ENCODE measurements around the gene TRIM17.

The TRIM17 gene

GRCh38 chr1:228378090-228378872 is 38.4 kb downstream of the TRIM17 start:
- DNase-seq: peak; percentile 53 to 61

DNA sequence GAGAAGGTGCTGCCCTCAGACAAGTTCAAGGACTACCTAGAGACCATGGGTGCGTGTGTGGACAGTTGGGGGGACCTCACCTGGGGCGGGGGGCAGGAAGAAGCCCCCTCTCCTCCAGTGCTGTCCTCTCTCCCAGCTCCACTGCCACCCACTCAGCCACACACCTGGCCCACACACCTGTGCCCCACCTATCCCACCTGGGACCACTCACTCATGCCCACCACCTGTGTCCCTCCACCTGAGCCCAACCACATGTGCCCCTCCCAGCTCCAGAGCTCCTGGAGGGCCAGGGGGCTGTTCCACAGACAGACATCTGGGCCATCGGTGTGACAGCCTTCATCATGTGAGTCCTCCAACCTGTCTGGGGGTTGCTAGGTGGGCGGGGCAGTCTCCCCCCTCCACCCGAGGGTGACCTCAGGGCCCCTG is 39.0 kb downstream of the TRIM17 start:
- DNase-seq: no peak

- DNase-seq: no peak
Measured at GRCh38 chr1:228376651-228377631, 39.7 kb downstream of the TRIM17 start.

DNA sequence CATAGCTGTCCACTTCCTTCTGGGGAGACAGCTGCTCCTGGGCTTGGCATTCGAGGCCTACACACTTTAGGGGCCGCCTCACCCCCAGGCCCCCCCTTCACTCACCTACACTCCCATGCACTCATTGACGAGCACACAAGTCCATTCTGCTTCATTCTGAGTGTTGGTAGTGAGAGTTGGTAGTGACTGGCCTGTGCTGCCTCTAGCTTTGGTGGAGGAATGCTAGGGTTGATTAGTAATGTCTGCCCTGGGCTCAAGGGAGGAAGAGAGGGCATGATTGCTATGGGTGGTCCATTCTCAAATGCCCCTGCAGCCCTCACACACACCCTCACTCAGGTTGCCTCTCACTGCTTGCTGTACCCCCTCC is 40.4 kb downstream of the TRIM17 start:
- no peak for DNase-seq

GRCh38 chr1:228375578-228376261 is 40.9 kb downstream of the TRIM17 start:
- no peak for DNase-seq

GRCh38 chr1:228374711-228375577 is 41.7 kb downstream of the TRIM17 start:
- no peak for DNase-seq

GRCh38 chr1:228373681-228374571 is 42.7 kb downstream of the TRIM17 start:
- no peak for DNase-seq

GRCh38 chr1:228373004-228373680 is 43.5 kb downstream of the TRIM17 start:
- DNase-seq: no peak

- DNase-seq: no peak
Measured at GRCh38 chr1:228372183-228373003, 44.3 kb downstream of the TRIM17 start.

DNA sequence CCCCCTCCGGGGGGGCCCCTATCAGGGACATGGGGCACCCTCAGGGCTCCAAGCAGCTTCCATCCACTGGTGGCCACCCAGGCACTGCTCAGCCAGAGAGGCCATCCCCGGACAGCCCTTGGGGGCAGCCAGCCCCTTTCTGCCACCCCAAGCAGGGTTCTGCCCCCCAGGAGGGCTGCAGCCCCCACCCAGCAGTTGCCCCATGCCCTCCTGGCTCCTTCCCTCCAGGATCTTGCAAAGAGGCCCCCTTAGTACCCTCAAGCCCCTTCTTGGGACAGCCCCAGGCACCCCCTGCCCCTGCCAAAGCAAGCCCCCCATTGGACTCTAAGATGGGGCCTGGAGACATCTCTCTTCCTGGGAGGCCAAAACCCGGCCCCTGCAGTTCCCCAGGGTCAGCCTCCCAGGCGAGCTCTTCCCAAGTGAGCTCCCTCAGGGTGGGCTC is 44.9 kb downstream of the TRIM17 start:
- DNase-seq: no peak

GRCh38 chr1:228370941-228371740 is 45.5 kb downstream of the TRIM17 start:
- DNase-seq: no peak

DNA sequence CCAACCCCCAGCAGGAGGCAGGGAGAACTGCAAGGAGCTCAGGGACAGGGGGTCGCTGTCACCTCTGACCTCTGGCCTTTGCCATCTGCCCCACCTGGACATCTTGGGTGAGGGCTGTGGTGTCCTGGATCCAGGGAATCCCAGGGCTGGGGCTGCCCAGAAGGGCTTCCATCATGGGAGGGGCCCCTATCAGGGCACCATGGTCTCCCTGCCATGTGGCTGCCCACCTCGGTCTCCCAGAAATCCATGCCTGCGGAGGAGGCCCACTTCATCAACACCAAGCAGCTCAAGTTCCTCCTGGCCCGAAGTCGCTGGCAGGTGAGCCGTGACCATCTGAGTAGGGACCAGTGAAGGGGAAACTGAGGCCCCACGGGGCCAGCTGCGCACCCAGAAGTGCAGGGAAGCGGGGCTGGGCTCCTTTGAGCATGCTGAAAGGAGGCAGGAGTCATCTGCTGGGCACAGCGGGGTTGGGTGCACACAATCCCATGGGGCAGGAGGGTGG is 46.2 kb downstream of the TRIM17 start:
- DNase-seq: no peak

GRCh38 chr1:228369608-228370438 is 46.8 kb downstream of the TRIM17 start:
- DNase-seq: no peak

DNA sequence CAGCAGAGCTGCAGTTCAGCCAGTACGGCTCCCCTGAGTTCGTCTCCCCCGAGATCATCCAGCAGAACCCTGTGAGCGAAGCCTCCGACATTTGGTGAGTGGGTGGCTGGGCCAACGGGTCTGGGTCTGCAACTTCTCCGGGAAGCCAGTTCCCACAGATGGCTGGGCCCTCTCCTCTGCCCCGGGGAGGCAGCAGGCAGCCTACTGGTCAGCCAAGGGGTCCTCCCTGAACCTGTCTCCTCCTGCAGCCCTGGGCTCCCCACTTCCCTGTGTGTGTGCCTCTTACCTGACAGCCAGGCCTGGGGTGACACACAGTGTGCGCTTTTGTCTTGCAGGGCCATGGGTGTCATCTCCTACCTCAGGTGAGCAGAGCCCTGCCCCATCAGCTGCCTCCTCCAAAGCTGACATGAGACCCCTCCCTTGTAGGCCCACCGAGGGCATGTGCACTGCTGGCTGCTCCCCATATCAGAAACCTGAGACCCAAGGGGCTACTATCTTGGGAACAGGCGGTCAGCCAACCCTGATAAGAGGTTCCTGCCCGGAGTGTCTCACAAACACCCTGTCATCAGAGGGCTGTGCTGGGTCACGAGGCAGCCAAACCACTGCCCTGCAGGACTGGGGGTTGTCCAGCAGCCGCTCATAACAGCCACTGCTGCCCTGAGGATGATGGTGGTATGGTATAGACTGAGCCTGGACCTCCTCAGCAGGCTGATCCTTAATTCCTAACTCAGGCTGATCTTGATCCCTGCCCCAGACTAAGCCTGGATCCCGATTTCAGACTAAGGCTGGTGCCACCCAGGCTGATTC is 47.7 kb downstream of the TRIM17 start:
- no peak for DNase-seq

DNA sequence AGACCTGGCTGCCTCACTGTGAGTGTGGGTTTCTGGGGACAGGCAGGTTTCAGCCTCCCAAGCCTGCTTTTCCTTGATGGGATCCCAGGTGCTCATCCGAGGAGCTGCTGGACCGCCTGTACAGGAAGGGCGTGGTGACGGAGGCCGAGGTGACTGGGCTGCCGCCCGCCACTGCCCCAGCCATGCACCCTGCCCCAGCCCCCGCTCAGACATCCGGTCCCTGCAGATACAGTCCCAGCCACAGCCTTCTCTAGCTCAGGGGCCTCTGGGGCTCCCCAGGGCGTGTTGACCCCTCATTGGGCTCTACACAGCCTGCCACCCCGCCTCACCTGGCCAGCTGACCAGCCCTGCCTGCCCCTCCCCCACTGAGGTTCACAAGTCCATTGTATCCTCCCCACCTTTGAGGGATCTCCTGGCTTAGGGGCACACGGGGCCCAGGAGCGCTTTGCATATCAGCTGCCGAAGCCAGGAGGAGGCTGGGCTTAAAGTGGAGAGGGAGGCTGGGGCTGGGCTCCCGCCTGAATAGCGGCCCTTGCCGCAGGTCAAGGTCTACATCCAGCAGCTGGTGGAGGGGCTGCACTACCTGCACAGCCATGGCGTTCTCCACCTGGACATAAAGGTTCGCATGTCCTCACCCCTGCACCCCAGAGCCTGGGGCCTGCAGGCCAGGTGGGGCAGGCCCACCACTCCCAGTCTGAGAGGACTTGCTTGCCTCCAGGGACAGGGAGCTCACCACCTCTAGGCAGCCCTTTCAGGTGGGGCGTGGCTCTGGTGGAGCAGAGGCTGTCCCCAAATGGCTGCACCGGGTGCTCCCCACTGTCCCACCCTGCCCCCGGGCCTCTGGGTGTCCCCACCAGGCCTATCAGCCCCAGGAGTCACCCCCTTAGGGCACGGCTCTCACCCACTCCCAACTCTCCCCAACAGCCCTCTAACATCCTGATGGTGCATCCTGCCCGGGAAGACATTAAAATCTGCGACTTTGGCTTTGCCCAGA is 48.6 kb downstream of the TRIM17 start:
- no peak for DNase-seq

Measured in CD4-positive, alpha-beta T cell treated with Interleukin-4 for 1 hour (primary cell).